GM12891 (cell line): ENCODE results near the gene RFC2.

Source experiments
- PAX5 ChIP-seq: IDR thresholded peaks from 2 replicates; pipeline ENCODE4 v1.6.1; 2011; ENCODE audit warnings: low read length, moderate library complexity, mild to moderate bottlenecking; ENCODE audit not compliant: insufficient read depth, severe bottlenecking
- POLR2A ChIP-seq: IDR thresholded peaks from 2 replicates; pipeline ENCODE4 v1.6.1; 2011; ENCODE audit warnings: low read depth, low read length, control low read depth
- POLR2AphosphoS5 ChIP-seq: IDR thresholded peaks from 2 replicates; pipeline ENCODE4 v1.6.1; 2011; ENCODE audit warnings: low read depth, low read length, control low read depth
- SPI1 ChIP-seq: IDR thresholded peaks from 2 replicates; pipeline ENCODE4 v1.6.1; 2011; ENCODE audit warnings: low read depth, low read length, control low read depth
- TAF1 ChIP-seq: IDR thresholded peaks from 2 replicates; pipeline ENCODE4 v1.6.1; 2011; ENCODE audit warnings: low read depth, low read length, control low read depth

- TF ChIP-seq POLR2A, result no peak
- no peak for TF ChIP-seq POLR2AphosphoS5
- TF ChIP-seq SPI1, result no peak
- no peak for TF ChIP-seq PAX5
- no peak for TF ChIP-seq TAF1
Measured at GRCh38 chr7:74266191-74266963, 12.2 kb upstream of the RFC2 start.
